Adipocyte (in vitro differentiated cells): ENCODE data around the gene LIG1.
A peak's percentile ranks its signal among the peaks of the same experiment; 100 is the strongest.

ENCODE experiments used
- DNase-seq: peaks from one replicate; pipeline ENCODE4 v3.0.0-alpha.2; 2015; ENCODE audit warnings: low read depth
- H3K27me3 ChIP-seq: replicated peaks from 2 replicates; pipeline ENCODE4 v1.7.0; 2013; ENCODE audit warnings: mild to moderate bottlenecking, low read length, moderate library complexity; ENCODE audit not compliant: control insufficient read depth, insufficient read depth
- H3K36me3 ChIP-seq: 2 replicates; pipeline ENCODE4 v1.7.0; 2013; ENCODE audit warnings: low read length, mild to moderate bottlenecking, moderate library complexity; ENCODE audit not compliant: control insufficient read depth, insufficient read depth, severe bottlenecking
- H3K4me1 ChIP-seq: 2 replicates; pipeline ENCODE4 v1.7.0; 2013; ENCODE audit warnings: mild to moderate bottlenecking, low read length, moderate library complexity; ENCODE audit not compliant: control insufficient read depth, insufficient read depth
- H3K4me3 ChIP-seq: 2 replicates; pipeline ENCODE4 v1.7.0; 2013; ENCODE audit warnings: mild to moderate bottlenecking, low read length, moderate library complexity
- H3K9ac ChIP-seq: 2 replicates; pipeline ENCODE4 v1.7.0; 2013; ENCODE audit warnings: mild to moderate bottlenecking, low read length, moderate library complexity
- H3K9me3 ChIP-seq: 2 replicates; pipeline ENCODE4 v1.7.0; 2013; ENCODE audit warnings: mild to moderate bottlenecking, low read length, moderate library complexity; ENCODE audit not compliant: control insufficient read depth

The LIG1 gene

DNA sequence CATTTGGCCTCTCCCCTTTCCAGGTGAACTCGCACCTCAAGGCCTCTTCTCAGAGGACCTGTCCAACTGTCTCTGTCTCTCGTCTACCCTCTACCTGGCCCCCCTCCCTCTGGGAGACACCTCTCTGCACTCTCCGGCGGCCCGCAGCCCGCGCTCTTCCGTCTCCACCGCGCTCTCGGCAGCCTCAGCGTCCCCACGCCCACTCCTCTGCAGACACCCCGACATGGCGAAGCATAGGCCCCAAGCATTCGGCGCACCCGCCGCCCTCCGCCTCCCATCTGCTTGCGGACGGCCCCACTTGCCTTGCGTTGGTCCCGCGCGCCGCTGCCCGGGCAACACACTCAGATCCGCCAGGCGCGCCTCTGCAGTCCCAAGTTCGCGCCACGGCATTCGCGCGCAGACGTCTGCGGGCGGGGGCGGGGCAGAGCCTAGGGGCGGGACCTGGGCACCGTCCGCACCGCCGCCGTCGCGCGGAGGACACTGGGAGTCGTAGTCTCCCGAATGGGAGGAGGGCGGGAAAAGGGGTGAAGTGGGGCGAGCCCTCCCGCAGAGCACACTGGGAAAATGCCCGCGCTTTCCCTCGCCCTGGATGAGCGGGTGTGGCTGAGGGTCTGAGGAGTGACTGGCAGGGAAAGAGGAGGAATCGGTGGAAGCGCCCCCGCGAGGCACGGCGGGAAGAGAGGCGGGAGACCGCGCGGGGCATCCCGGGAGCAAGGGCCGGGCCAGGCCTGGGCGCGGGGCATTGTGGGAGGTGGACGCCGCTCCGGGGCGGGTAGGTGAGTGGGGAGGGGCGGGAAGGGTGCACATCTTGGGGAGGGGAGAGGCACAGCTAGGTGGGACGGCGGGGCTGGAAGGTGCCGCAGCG lies at the start of gene LIG1, which contains the start of gene ZSWIM9:
Gene LIG1 (minus strand): TSS at position 406 of the 865 bp plus-strand sequence. CDS start 4,778 bp downstream, outside the sequence.
Gene ZSWIM9 (plus strand): TSS at position 742 of the 865 bp plus-strand sequence. CDS start 1,123 bp downstream, outside the sequence.
- Histone ChIP-seq H3K4me3 (peak within 1 kb of the TSS; percentile 86), H3K4me1 (peaks cover 13% of the 10 kb centered on the region), H3K9ac (peak within 1 kb of the TSS; percentile 95), H3K27me3 (no peaks in the 10 kb centered on the region), H3K9me3 (no peaks in the 10 kb centered on the region), H3K36me3 (peaks cover 7% of the 10 kb centered on the region)
- DNase-seq, result peak; percentile 97

DNA sequence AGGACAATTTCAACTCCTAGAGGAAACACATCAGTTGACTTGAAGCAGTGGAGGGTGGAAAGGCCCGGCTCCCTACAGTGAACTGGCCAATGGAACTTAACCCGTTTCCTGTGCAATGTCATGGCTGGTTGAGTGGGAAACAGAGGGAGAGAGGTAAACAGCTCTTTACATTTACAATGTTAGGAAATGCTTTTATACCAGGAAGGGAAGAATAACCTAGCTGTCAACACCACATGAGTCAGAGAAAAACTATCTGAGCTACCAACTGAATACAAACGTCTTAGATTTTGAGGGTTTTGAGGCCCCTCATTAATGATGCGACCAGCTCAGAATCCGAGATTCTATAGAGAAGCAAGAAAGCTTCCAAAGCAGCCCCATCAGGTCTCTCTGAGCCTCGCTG lies 48.9 kb upstream of the LIG1 start:
- Histone ChIP-seq H3K4me1 (no peaks in the 10 kb centered on the region), H3K9me3 (no peaks in the 10 kb centered on the region)

DNA sequence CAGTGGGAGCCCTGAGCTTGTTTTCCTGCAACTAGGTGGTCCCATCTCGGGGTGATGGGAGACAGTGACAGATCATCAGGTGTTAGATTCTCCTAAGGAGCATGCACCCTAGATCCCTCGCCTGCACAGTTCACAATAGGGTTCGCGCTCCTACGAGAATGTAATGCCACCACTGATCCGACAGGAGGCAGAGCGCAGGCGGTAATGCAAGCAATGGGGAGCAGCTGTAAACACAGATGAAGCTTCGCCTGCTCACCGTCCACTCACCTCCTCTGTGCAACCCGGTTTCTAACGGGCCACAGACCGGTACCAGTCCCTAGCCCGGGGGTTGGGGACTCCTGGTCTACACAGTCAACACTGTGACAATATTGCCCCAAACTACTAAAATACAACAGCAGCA lies 46.8 kb upstream of the LIG1 start:
- Histone ChIP-seq H3K36me3 (peaks cover 14% of the 10 kb centered on the region), H3K27me3 (no peaks in the 10 kb centered on the region), H3K4me3 (no peak overlapping the region), H3K4me1 (no peaks in the 10 kb centered on the region), H3K9ac (no peak overlapping the region), H3K9me3 (no peaks in the 10 kb centered on the region)
- DNase-seq, result no peak

More for the DNA sequence above, 48.9 kb upstream of the LIG1 start:
- Histone ChIP-seq H3K9ac (no peak overlapping the region), H3K36me3 (peaks cover 5% of the 10 kb centered on the region), H3K4me3 (no peak overlapping the region), H3K27me3 (no peaks in the 10 kb centered on the region)
- no peak for DNase-seq

DNA sequence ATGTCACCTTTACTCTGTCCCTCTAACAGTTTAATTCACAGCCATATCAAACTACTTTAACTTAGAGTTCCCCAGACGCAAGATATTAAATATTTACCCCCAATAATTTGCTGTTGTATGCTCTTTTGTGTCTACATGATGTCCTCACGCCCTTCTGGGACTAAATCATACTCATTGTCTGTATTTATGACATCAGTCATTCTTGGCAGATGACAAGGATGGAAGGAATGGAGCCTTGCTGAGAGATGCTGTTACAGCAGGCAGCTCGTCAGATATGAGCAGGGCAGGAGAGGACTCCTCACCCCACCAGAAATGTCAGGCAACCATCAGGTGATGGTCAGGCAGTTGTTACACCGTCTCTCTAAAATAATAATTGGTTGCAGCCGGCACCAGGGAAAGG lies 43.8 kb upstream of the LIG1 start:
- Histone ChIP-seq H3K4me1 (no peaks in the 10 kb centered on the region), H3K27me3 (no peaks in the 10 kb centered on the region), H3K36me3 (peaks cover 29% of the 10 kb centered on the region), H3K4me3 (no peak overlapping the region), H3K9ac (no peak overlapping the region), H3K9me3 (no peaks in the 10 kb centered on the region)
- DNase-seq, result no peak

DNA sequence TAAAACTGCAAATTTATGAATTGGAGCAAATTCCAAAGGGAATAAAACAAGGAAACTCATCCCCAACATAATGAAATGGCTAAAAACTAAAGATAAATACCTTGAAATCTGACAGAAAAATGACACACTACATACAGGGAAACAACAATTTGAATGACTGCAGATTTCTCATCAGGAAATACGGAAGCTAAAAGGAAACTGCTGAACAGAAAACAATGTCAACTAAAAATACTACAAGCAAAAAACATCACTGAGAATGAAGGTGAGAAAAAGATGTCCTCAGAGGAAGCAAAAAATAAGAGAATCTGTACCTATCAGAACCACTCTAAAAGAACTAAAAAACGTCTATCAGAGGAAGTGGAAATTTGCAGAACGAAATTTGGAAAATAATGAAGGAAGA lies 39.9 kb upstream of the LIG1 start:
- Histone ChIP-seq H3K27me3 (no peaks in the 10 kb centered on the region), H3K36me3 (peaks cover 24% of the 10 kb centered on the region), H3K4me1 (no peaks in the 10 kb centered on the region), H3K9ac (no peak overlapping the region), H3K9me3 (no peaks in the 10 kb centered on the region), H3K4me3 (no peak overlapping the region)
- DNase-seq, result no peak

DNA sequence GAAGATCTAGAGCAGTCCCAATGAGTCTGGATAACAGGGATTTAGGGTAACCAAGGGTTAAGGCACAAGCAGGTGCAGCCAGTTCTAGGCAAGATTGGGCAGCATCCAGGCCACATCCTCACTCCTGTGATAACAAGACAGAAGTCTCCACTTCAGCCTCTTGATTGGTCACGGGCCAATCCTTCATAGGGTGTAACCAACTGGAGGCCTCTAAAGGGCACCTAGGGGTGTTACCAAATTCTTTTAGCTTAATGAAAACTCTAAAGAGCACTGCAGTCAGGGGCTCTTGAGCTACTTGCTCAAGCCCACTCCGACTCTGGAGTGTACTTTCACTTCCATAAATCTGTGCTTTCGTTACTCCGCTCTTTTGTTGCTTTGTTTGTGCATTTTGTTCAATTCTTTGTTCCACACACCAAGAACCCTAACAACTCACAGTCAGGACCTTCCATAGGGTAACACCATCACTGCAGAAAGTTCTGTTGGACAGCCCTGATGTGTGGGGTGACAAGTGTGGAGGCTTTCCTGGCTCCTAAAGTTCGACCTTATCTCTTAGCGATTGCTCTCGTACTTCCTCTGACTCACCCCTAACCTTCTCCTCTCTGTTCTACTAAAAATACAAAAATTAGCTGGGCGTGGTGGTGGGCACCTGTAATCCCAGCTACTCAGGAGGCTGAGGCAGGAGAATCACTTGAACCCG lies 36.4 kb upstream of the LIG1 start:
- Histone ChIP-seq H3K36me3 (peaks cover 12% of the 10 kb centered on the region), H3K27me3 (no peaks in the 10 kb centered on the region), H3K4me3 (no peak overlapping the region), H3K9me3 (no peaks in the 10 kb centered on the region), H3K4me1 (peaks cover 10% of the 10 kb centered on the region), H3K9ac (no peak overlapping the region)
- DNase-seq, result no peak

DNA sequence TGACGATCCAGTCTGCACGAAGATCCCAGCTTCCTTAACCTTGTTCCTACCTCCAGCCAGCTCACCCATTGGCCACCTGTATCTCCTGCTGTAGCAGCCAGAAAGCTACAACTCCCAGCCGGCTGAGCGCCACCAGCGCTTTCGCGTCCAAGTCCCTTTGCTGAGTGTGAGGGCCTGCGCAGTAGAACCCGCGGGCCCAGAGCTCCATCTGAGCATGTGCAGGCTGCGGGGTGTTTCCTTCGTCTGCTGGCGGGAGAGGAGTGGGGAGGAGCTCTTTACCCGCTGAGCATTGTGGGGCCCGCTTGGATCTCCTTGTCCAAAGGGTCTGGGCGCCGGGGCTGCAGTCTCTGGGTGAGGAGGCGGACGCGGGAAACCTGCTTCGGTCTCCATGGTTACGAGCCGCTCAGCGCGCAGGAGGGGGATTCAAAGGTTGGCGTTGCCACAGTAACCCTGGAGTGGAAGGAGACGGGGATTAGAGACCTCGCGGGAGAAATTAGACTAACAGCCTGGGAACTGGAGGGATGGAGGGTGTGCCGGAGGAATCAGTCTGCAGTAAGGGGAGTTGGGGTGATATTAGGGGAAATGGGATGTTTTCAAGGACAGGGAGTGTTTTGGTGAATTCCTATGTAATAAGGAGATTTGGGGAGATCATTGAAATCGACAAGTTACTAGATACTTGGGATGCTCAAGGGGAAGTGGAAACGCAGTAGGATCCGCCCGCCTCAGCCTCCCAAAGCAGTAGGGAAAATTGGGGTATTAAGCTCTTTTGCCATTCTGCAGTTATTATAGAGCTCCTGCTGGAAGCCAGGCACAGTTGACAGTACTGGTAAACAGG lies 33.9 kb upstream of the LIG1 start:
- H3K4me3 ChIP-seq, result peak overlapping the region; percentile 95
- peak; percentile 98 for DNase-seq
- H3K9me3 ChIP-seq, result no peaks in the 10 kb centered on the region
- H3K9ac ChIP-seq, result peak overlapping the region; percentile 88
- no peaks in the 10 kb centered on the region for H3K36me3 ChIP-seq
- no peaks in the 10 kb centered on the region for H3K27me3 ChIP-seq
- peaks cover 10% of the 10 kb centered on the region for H3K4me1 ChIP-seq

DNA sequence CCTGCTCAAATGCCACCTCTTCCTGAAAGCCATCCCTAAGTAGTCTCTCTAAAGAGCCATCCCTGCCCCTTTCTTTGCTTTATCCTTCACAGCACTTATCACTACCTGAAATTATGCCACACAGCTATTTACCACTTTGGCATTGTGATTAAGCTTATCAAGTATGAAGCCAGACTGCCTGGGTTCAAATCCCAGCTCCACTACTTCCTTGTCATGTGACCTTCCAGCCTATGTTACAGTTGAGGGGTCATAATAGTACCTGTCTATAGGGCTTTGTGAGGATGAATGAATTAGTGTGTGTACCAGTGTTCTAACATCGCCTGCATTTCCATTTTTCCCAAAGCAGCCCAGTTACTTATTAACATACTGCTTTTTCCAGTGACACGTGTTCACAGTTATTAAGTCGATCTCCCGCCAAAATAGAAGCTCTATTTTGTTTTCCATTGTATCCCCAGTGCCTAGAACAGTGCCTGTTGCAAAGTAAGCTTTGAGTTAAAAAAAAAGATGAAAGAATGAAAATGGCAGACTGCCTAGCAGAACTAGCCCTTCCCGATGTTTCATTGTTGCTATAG lies 33.2 kb upstream of the LIG1 start:
- Histone ChIP-seq H3K4me1 (peaks cover 10% of the 10 kb centered on the region), H3K36me3 (no peaks in the 10 kb centered on the region), H3K4me3 (peak overlapping the region; percentile 95), H3K9me3 (no peaks in the 10 kb centered on the region), H3K27me3 (no peaks in the 10 kb centered on the region), H3K9ac (peak overlapping the region; percentile 88)
- DNase-seq, result no peak

DNA sequence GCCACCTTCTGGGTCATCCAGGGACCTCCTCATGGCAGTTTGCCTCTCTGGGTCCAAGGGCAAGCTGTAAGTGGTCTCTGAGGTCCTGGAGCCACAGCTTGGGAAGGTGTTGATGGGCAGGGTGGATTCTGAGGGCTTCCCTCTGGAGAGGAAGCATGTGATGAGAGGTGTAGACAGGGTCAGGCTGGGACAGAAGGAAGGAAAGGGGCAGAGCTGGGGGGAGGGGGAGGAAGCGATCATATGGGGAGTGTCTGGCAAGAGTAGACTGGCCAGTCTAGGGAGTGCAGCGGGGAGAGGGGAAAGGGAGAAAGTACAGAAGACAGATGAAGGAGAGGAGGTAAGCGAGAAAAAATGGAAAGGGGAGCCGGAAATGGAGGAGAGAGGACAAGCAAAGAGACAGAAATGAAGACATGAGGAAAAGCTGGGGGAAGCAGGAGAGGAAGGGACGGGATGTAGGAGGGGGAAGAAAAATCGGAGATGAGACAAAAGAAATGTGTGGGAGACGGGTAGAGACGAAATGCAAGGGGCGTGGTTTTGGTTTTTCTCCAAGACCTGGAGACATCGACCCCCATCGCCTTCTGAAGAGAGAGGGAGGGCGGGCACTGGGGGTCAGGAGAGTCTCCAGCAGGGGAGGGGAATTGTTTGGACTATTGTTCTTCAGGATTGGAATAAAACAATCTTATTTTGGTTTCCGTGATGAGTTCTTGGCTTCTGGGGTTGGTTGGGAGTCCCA lies 27.0 kb upstream of the LIG1 start:
- DNase-seq, result no peak
- Histone ChIP-seq H3K36me3 (no peaks in the 10 kb centered on the region), H3K4me1 (no peaks in the 10 kb centered on the region)

DNA sequence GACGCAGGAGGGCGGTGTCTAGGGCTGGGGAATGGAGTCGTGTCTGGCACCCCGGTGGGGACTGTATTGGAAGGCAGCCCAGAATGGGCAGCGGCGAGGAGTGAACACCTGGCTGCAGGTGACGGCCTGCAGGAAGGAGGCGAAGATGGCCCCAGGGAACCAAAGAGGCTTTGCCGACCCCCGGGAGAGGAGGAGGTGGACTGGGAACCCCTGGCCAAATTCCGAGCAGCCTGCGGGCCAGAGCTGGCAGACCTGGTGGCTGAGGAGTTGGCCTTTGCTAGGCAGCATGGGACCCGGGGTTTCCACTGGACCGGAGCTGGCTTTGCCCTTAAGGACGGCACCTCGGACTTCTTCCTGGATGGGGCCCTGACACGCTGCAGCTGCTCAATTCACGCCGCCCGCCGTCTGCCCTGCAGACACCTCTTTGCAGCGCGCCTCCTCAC lies 26.2 kb upstream of the LIG1 start:
- Histone ChIP-seq H3K9me3 (no peaks in the 10 kb centered on the region), H3K9ac (no peak overlapping the region), H3K4me3 (no peak overlapping the region), H3K4me1 (no peaks in the 10 kb centered on the region), H3K27me3 (no peaks in the 10 kb centered on the region), H3K36me3 (no peaks in the 10 kb centered on the region)
- DNase-seq, result no peak

More for the DNA sequence above, 27.0 kb upstream of the LIG1 start:
- Histone ChIP-seq H3K4me3 (no peak overlapping the region), H3K9me3 (no peaks in the 10 kb centered on the region), H3K27me3 (no peaks in the 10 kb centered on the region), H3K9ac (no peak overlapping the region)
